ENCODE data around the gene INAVA.

INAVA gene

DNA sequence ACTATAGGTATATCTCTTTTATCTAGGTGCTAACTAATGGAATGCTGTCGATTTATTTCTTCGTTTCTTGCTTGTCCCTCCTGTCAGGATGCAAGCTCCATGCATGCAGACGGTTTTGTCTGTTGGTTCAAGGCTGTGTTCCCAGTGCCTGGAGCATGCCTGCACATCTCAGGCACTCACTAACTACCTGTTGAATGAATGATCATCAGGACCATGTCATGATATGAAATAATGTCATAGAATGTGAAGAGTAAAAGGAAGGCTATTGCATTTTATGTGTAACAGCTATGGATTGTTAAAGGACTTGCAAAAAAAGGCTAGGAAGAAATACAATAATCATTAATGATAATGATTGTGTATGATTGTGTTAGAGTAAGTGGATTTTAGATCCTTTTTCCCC is 17.7 kb upstream of the INAVA start:
- DNase-seq (ENCODE audit: low read depth): no peak

GRCh38 chr1:200877839-200878551 is 16.7 kb upstream of the INAVA start:
- no peak for DNase-seq (ENCODE audit: low read depth)

DNA sequence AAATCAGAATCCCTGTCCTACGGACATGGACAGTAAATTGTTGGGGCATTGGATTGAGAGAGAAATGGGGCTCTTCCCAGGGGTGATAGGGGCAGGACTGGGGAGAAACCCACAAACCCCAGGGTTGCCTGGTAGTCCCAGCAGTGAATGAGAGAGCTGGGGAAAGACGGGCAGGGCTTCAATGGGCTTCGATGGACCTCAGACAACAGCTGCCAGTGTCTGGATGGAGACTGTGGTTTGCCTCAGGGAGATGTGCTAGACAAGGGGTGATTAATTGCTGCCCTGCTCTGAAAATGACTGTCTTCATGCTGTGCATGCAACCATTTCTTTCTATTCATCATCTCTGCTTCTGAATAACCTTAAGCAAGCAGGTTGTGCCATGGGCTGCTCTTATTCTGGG is 14.5 kb upstream of the INAVA start:
- DNase-seq (ENCODE audit: low read depth): no peak

DNA sequence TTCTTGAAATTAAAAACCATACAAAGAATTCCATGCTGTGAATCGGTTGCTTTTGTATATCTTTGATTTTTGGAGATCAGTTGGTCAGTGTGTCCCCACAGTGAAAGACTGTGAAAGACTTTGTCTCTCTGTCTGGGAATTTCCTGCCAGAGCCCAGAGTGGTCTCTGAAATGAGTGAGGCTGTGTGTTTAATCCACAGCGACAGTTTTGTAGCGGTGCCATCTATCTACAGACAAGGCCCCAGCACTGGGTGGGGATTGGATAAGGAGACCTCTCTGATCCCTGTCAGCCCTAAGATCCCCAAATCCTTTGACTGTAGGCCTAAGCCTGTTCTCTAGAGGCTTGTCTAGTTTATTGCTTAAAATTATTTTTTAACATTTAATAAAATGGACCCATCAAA is 11.6 kb upstream of the INAVA start:
- DNase-seq (ENCODE audit: low read depth): no peak

- no peak for DNase-seq (ENCODE audit: low read depth)
Observed at GRCh38 chr1:200885623-200886402, 8.9 kb upstream of the INAVA start.

- DNase-seq (ENCODE audit: low read depth): no peak
Observed at GRCh38 chr1:200886594-200886993, 8.1 kb upstream of the INAVA start.

DNA sequence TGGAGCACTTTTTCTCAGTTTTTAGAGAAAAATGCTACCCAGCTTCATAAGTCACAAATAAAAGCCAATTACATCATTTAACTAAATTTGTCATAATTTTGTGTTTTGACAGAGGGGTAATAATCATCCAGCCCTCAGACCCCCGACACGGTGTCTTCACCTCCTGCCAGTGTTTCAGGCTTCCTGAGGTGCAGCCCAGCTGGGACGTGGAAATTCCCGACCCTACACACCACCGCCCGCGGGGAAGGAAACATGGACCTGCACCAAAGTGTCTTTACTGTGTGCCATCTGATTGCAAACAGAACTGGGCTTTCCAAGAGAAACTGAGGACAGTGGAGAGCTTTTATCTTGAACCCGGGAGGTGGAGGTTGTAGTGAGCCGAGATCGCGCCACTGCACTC is 7.7 kb upstream of the INAVA start:
- no peak for DNase-seq (ENCODE audit: low read depth)

- DNase-seq (ENCODE audit: low read depth): no peak
Observed at GRCh38 chr1:200887772-200888348, 6.8 kb upstream of the INAVA start.

DNA sequence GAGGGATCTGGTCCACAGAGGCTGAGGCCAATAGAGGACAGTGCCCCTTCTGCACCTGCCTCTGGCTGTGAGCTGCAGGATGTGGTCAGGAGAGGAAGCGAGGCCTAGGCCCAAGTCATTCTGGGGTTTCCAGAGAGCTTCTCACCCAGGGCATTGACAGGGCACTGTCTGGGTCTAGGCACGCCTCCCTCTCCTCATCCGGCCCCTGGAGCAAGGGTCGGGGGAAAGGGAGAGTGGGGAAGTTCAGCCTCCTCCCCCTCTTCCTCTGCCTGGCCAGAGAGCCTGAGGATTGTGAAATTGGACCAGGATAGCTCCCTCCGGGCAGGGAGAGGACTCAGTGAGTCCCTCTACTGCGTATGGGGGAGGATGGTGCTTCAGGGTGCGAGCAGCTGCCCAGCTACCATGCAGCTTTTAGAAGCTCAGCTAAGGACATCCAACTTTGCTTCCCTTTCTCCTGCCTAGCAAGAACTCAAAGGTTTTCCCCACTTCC is 6.3 kb upstream of the INAVA start:
- peak; percentile 39 for DNase-seq (ENCODE audit: low read depth)

DNA sequence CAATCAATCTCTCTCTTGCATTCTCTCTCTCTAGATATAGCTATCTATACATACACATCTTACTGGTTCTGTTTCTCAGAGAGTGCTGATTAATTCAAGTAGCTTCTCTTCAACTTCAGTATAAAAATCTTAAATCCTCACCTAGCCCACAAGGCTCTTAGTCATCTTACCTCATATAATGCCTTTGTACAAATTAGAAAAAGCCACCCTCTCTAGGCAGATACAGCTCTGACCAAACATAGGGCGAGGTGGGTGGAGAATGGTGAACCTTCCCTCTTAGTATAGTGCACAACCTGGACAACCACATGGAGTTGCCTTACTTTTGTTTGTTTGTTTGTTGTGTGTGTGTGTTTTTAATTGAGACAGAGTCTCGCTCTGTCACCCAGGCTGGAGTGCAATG is 5.1 kb upstream of the INAVA start:
- no peak for DNase-seq (ENCODE audit: low read depth)

GRCh38 chr1:200890027-200890426 is 4.7 kb upstream of the INAVA start:
- DNase-seq (ENCODE audit: low read depth): no peak

- DNase-seq (ENCODE audit: low read depth): no peak
Observed at GRCh38 chr1:200890818-200891773, 3.6 kb upstream of the INAVA start.

DNA sequence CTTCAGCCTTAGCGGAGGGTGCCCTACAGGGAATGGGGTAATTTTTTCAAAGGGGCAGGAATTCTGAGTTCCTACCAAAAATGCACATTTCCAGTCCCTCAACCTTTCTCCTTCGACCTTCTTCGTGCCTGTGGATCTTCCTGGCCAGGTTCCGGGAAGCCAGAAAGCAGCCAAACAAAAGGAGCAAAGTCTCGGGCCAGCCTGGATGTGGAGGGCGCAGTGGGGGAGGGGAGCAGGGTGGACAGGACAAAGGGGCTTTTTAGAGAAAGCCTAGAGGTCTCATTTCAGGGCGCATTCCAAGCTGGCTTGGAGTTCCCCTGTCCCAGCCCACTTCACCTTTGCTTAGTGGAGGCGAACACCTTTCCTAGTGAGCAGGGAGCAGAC is 2.9 kb upstream of the INAVA start:
- DNase-seq (ENCODE audit: low read depth): no peak

DNA sequence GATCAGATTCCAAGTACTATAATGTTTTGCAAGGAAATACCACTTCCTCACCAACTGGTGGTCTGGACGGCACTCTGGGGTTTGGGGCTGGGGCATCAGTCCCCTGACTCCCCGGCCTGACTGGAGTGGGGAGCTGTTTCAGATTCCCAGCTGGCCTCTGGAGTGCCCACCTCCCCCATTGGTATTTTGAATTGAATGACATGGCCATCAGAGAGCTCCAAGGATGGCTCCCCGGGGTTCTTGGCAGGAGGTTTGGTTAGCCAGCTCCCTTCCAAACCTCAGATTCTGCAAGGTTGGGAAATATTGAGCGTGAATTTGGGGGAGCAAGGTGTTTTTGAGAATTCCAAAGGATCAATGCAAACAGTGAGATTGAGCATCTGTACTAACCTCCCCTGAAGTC is 2.2 kb upstream of the INAVA start:
- DNase-seq (ENCODE audit: low read depth): no peak

DNA sequence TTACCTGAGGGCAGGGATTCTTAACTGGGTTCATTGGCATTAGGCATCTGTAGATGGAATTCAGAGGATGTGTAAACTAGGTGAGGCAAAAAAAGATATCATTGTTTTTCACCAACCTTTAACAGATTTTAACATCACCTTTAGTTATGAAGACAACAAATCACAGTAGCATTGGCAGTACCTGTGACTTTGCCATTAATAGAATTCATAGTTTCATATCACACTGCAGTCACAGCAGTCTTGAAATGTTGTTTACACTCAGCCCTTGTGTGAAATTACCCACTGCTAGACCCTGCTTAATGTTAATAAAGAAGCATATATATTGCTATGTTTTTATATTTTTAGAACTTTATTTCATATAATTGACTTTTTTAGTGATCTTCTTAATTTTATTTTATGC is 1.7 kb upstream of the INAVA start:
- no peak for DNase-seq (ENCODE audit: low read depth)

DNA sequence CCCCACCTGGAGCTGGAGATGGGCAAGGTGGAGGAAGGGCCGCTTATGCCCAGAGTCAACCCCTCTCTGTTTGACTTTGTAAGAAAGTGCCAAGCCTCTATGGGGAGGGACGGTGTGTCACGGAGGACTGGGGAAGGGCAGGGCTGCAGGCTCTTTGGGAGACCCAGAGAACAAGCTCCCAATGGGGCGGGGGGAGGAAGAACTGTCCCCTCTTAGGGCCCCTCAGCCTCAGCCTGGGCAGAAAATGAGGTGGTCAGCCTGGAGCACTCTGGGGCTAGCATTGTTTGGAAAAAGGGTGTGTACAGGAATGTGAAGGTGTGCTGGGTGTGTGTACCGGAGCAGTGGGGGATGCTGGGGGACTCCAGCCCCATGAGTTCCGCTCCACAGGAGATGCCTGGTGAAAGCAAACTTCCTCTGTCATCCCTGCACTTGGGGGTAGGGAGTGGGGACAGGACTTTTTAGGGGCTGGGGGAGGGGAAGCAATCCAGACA is 1.2 kb upstream of the INAVA start:
- no peak for DNase-seq (ENCODE audit: low read depth)

DNA sequence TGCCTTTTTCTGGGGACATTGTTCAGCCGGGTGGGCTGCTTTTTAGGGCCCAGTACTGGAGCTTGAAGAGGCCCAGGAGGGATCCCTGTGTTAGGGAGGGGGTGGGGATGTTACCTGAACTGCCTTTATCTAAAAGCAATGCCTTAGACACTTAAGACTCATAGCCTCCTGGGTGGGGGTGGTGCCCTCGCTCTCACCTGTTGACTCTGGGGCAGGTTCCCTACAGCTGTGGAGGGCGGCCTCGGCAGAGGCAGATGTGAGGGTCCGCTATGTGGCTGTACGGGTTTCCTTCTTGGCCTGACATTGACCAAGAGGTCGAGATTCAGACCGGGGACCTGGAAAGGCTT is 716 bp downstream of the INAVA start:
- DNase-seq (ENCODE audit: low read depth): no peak

GRCh38 chr1:200895801-200896530 is 1.3 kb downstream of the INAVA start:
- no peak for DNase-seq (ENCODE audit: low read depth)

- no peak for DNase-seq (ENCODE audit: low read depth)
Observed at GRCh38 chr1:200896531-200897196, 2.0 kb downstream of the INAVA start.

DNA sequence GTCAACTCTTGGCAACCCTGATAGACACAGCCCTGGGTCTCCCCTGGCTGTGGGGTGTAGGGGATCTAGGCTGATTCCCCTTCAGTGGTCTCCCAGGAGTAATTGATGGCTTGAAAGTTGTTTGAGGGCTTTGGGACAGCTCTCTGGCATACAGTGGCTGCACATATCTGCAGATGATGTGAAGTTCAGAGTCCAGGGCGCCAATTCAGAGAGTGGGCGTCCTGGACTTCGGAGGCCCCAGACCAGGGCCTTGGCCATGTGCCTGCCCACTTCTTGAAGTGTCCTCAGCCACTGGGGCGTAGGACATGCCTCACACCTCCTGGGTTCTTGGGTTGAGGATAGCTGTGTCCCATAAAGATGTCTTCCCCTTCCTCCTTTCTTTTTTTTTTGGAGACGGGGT is 2.6 kb downstream of the INAVA start:
- no peak for DNase-seq (ENCODE audit: low read depth)

- no peak for DNase-seq (ENCODE audit: low read depth)
Observed at GRCh38 chr1:200899015-200899386, 4.3 kb downstream of the INAVA start.

Data from activated T-cell treated with anti-CD3 and anti-CD28 coated beads for 1 hour (primary cell).